Bronchus fibroblast of lung (primary cell): ENCODE data around the gene DUSP9. TPM values are rescaled to one million over a fixed set of nuclear protein-coding genes. Genes with fewer than 3 reads are reported as not detected.

ENCODE experiments used
- total RNA-seq: library from RNA; depleted of rRNA; stranded (reverse); fragments of >200 nt; gene quantifications from 2 replicates; pipeline ENCODE4 v1.2.3, GENCODE V29; 2015

DUSP9 gene
- 0.34 and 0.45 TPM in 2 replicates for total RNA-seq

GRCh38 chrX:153646620-153647373 lies at the start of gene DUSP9:
Gene DUSP9, plus strand, starts transcription at chrX:153647203. Its CDS starts 751 bp downstream, at chrX:153647954.

GRCh38 chrX:153598541-153599191 lies 48.3 kb upstream of the DUSP9 start, which contains the start of gene CCNQ:
Gene CCNQ, minus strand, starts transcription at chrX:153599139. Its CDS starts 66 bp downstream, at chrX:153599073.

GRCh38 chrX:153673428-153674218 lies 26.6 kb downstream of the DUSP9 start, which contains the start of gene PNCK:
Gene PNCK, minus strand, starts transcription at chrX:153673813. Its CDS starts 737 bp downstream, at chrX:153673076.

GRCh38 chrX:153687121-153688039 lies 40.4 kb downstream of the DUSP9 start, which contains the start of gene SLC6A8:
Gene SLC6A8, plus strand, starts transcription at chrX:153687926. Its CDS starts 649 bp downstream, at chrX:153688575.

Other genes with a start within 250 kb of the DUSP9 start
- not detected in 2 replicates for gene PNMA6E, start 245.9 kb upstream of the DUSP9 start, total RNA-seq
- gene ZFP92, start 235.7 kb upstream of the DUSP9 start, total RNA-seq = 0.15 and 0.17 TPM in 2 replicates
- 0.84 TPM in 1 of 2 replicates, not detected in the other for gene TREX2, start 201.1 kb upstream of the DUSP9 start, total RNA-seq
- gene HAUS7, start 176.6 kb upstream of the DUSP9 start, total RNA-seq = 49.4 and 51.6 TPM in 2 replicates
- gene BGN, start 152.2 kb upstream of the DUSP9 start, total RNA-seq = 14.0 TPM in 2 replicates
- gene ATP2B3, start 129.6 kb upstream of the DUSP9 start, total RNA-seq = not detected in 2 replicates
- gene CCNQ, start 48.1 kb upstream of the DUSP9 start, total RNA-seq = 35.1 and 38.7 TPM in 2 replicates
- 0.15 TPM in 1 of 2 replicates, not detected in the other for gene PNCK, start 26.6 kb downstream of the DUSP9 start, total RNA-seq
- gene SLC6A8, start 40.7 kb downstream of the DUSP9 start, total RNA-seq = 7.9 and 8.7 TPM in 2 replicates
- 84.3 and 104 TPM in 2 replicates for gene BCAP31, start 77.2 kb downstream of the DUSP9 start, total RNA-seq
- gene ABCD1, start 77.7 kb downstream of the DUSP9 start, total RNA-seq = 10.3 and 11.9 TPM in 2 replicates
- gene PLXNB3, start 117.0 kb downstream of the DUSP9 start, total RNA-seq = 4.2 and 5.8 TPM in 2 replicates
- 0.59 and 0.84 TPM in 2 replicates for gene SRPK3, start 133.8 kb downstream of the DUSP9 start, total RNA-seq
- gene IDH3G, start 147.2 kb downstream of the DUSP9 start, total RNA-seq = 94.1 and 96.8 TPM in 2 replicates
- 187 and 269 TPM in 2 replicates for gene SSR4, start 147.5 kb downstream of the DUSP9 start, total RNA-seq
- 0.30 and 0.50 TPM in 2 replicates for gene PDZD4, start 183.3 kb downstream of the DUSP9 start, total RNA-seq
- gene L1CAM, start 239.0 kb downstream of the DUSP9 start, total RNA-seq = 28.6 and 30.0 TPM in 2 replicates